Skeletal muscle tissue (tissue), 2 donors: ENCODE measurements around the gene SLC37A3. TPM values are rescaled to one million over a fixed set of nuclear protein-coding genes. Genes with fewer than 3 reads are reported as not detected.
A peak's percentile ranks its signal among the peaks of the same experiment; 100 is the strongest.

Experiments used
- small RNA-seq: library from RNA; depleted of rRNA; stranded (forward); fragments of <200 nt; gene quantifications from one replicate; pipeline ENCODE3, GENCODE V24; 2014
- total RNA-seq: library from RNA; depleted of rRNA; stranded (reverse); fragments of >200 nt; gene quantifications from one replicate; pipeline ENCODE4 v1.2.3, GENCODE V29; 2014

Gene SLC37A3
- total RNA-seq, 1 donor from 2014 or later = 73.6 TPM

Small RNA genes within 50 kb of the gene (small RNA-seq; reads per million reads assigned to genes)
- gene RNA5SP247 = not detected
- gene RNA5SP248 = 15.4 reads per million, percentile 93 among the genes with 10 or more reads in this experiment

Other genes with a start within 250 kb of the SLC37A3 start
- gene KDM7A, start 221.5 kb downstream of the SLC37A3 start, total RNA-seq = 8.4 TPM
- 0.52 TPM for gene RAB19, start 5.5 kb upstream of the SLC37A3 start, total RNA-seq
- gene MKRN1, start 81.0 kb upstream of the SLC37A3 start, total RNA-seq = 87.2 TPM
- gene DENND2A, start 242.3 kb upstream of the SLC37A3 start, total RNA-seq = 32.4 TPM